ENCODE measurements around the gene INHBE.

INHBE gene

DNA sequence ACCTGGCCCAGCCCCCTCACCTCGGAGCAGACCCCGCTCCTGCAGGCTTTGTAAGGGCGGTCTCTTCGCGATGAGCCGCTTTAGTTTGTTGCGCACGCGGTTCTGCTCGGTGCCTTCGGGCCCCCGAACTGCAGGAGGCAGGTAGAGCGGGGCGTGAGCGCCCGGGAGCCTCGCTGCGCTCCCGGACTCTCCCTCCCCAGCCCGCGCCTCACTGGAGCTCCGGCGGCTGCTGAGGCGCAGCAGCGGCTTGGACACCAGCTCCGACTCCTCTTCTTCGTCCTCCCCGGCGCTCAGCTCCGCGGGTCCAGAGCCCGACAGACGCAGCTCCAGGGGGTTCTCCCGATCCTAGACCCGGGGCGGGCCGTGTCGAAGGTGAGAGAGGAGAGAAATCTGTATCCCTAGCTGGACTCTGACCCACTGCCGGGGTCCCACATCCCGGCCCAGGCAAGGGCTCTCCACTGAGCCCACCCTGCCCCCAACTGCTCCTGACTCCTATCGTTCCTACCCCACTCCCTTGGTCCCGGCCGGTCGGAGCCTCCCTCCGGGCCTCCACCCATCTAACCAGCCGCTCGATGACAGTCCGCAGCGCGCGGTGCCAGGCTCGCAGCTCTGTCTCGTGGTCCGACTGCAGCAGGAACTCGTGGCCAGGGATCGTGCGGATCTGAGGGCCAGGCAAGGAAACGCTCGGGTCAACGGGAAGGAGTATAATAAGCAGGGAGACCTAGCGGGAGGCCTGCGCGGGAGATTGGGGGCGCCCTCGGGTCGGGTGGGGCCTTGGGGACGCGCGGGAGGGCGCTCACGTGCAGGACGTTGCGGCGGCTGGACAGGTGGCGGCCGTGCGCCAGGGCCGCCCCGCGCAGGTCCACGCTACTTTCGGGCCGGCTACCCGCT, 20.4 kb downstream of the INHBE start:
- peaks cover 35% of the 10 kb centered on the region for H3K27me3 ChIP-seq (ENCODE audit: control insufficient read depth, insufficient read depth, low read length)
- no peak for DNase-seq (ENCODE audit: low read depth, low spot score)
- H3K4me3 ChIP-seq (ENCODE audit: low read length): peak overlapping the region; percentile 33; the same call in 1 of the 2 replicates
- H3K9me3 ChIP-seq (ENCODE audit: control insufficient read depth, insufficient read depth, low read length): no peaks in the 10 kb centered on the region
- H3K27ac ChIP-seq (ENCODE audit: low read length): no peak overlapping the region
- WGBS (ENCODE audit: insufficient coverage, insufficient read length): no CpG with 5 or more reads among the region's 84 CpGs
- no peaks in the 10 kb centered on the region; the same call in 1 of the 2 replicates for H3K36me3 ChIP-seq (ENCODE audit: control insufficient read depth, insufficient read depth, low read length)
- H3K4me1 ChIP-seq (ENCODE audit: control insufficient read depth, insufficient read depth, low read length): peaks cover 2% of the 10 kb centered on the region

DNA sequence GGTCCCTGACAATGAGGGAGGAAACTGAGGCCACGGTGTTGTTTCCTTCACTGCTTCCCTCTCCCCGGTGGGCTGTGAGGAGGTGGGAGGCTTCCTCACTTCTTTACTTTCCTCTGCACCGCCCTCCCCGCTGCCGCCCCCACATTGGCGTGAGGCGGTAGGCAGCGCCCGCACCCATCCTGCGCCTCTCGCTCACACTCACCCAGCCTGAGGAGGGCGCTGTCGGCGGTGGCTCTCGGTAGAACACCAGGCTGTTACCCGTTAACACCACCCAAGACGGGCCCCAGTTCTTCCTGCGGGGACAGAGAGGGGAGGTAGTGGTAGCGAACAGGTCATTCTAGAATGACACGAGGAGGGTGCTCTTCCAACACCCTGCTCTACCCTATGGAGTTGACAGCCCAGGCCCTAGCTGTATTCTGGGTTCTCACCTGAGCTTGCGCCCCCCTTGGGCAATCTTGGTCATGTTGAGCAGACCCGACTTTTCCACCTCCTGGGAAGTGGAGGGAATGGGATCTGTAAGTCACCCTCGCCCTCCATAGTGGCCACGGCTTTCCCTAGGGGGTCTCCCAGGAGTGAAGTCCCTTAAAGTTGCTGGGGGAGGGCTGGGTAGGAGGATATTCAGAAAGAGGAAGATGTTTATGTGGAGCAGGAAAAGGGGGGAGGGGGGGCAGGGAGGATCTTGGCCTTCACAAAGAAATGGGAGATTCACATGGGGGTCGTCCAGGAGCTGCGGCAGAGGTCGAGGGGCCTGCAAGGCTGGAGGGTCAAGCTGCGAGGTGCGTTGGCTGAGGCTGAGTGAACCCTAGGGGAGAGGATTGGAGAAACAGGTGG, 21.3 kb downstream of the INHBE start:
- Histone ChIP-seq H3K27me3 (ENCODE audit: control insufficient read depth, insufficient read depth, low read length) (peaks cover 35% of the 10 kb centered on the region), H3K36me3 (ENCODE audit: control insufficient read depth, insufficient read depth, low read length) (no peaks in the 10 kb centered on the region; the same call in 1 of the 2 replicates), H3K9me3 (ENCODE audit: control insufficient read depth, insufficient read depth, low read length) (no peaks in the 10 kb centered on the region), H3K4me3 (ENCODE audit: low read length) (peak overlapping the region; percentile 33; the same call in 1 of the 2 replicates), H3K27ac (ENCODE audit: low read length) (no peak overlapping the region), H3K4me1 (ENCODE audit: control insufficient read depth, insufficient read depth, low read length) (peaks cover 2% of the 10 kb centered on the region)
- DNase-seq (ENCODE audit: low read depth, low spot score): no peak
- WGBS (ENCODE audit: insufficient coverage, insufficient read length): no CpG with 5 or more reads among the region's 29 CpGs

GRCh38 chr12:57476993-57477709, 22.0 kb downstream of the INHBE start:
- Histone ChIP-seq H3K36me3 (ENCODE audit: control insufficient read depth, insufficient read depth, low read length) (no peaks in the 10 kb centered on the region; the same call in 1 of the 2 replicates), H3K27ac (ENCODE audit: low read length) (no peak overlapping the region), H3K27me3 (ENCODE audit: control insufficient read depth, insufficient read depth, low read length) (peaks cover 35% of the 10 kb centered on the region), H3K4me3 (ENCODE audit: low read length) (no peak overlapping the region), H3K4me1 (ENCODE audit: control insufficient read depth, insufficient read depth, low read length) (peaks cover 2% of the 10 kb centered on the region), H3K9me3 (ENCODE audit: control insufficient read depth, insufficient read depth, low read length) (no peaks in the 10 kb centered on the region)
- DNase-seq (ENCODE audit: low read depth, low spot score): no peak
- no CpG with 5 or more reads among the region's 15 CpGs for WGBS (ENCODE audit: insufficient coverage, insufficient read length)

DNA sequence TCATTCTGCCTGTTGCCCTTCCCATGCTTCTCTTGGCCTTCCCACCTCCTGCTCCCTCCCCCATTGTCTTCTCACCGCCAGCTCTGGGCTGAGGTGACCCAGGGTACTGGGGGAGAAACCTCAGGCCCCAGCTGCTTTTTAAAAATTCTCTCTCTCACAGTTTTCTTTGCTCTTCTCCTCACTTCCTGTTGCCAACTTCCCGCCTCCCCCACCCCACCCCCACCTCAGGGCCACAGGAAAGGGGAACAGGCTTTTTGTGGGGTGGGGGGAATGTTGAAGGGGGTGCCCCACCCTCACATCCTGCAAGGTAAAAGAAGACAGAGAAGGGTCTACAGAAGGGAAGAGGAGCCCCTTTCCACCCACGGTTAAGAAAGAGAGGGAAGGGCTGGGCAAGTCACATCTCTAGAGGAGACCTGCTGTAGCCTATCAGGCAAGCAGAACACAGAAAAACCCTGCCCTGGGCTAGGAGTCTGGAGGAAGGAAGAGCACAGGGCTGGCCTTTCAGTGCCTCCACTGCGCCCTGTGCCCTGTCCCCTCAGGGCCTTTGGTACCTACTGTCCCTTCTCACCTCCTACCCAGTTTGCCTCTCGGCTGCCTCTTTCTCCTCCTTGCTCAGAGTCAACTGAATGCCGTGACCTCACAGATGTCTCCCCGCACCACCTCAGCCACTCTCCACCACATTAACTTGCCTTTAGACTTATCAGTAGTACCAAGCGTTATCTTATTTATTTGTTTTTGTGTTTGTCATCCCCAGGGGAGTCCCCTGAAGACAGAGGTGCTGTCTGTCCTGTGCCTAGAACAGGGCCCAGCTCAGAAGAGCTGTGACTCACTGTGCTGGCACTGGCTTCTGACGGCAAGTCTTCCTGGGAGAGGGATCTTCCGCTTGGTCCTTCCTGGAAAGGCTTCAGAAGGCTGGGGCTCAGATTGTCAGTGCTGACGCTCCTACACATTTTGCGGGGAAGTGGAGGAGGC, 22.9 kb downstream of the INHBE start:
- Histone ChIP-seq H3K9me3 (ENCODE audit: control insufficient read depth, insufficient read depth, low read length) (no peaks in the 10 kb centered on the region), H3K27ac (ENCODE audit: low read length) (no peak overlapping the region), H3K4me1 (ENCODE audit: control insufficient read depth, insufficient read depth, low read length) (peaks cover 2% of the 10 kb centered on the region), H3K4me3 (ENCODE audit: low read length) (no peak overlapping the region), H3K27me3 (ENCODE audit: control insufficient read depth, insufficient read depth, low read length) (peaks cover 34% of the 10 kb centered on the region), H3K36me3 (ENCODE audit: control insufficient read depth, insufficient read depth, low read length) (no peaks in the 10 kb centered on the region; the same call in 1 of the 2 replicates)
- DNase-seq (ENCODE audit: low read depth, low spot score): no peak
- WGBS (ENCODE audit: insufficient coverage, insufficient read length): no CpG with 5 or more reads among the region's 12 CpGs

DNA sequence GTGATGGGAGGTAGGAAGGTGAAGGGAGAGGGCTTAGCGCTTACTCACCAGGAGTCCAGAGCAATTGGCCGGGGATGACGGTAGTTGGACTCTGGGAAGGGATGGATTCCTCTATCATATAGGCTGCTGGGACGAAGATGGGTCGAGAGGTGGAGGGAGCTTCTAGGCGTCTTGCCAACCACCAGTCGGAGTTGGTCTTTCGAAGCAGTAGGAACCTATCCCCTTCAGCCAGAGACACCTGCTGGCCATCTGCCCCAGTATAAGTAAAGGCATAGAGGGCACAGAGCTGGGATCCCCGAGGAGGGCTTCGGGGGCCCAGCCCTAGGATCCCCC, 23.9 kb downstream of the INHBE start:
- DNase-seq (ENCODE audit: low read depth, low spot score): no peak
- Histone ChIP-seq H3K27ac (ENCODE audit: low read length) (no peak overlapping the region), H3K9me3 (ENCODE audit: control insufficient read depth, insufficient read depth, low read length) (no peaks in the 10 kb centered on the region), H3K36me3 (ENCODE audit: control insufficient read depth, insufficient read depth, low read length) (no peaks in the 10 kb centered on the region; the same call in 1 of the 2 replicates), H3K27me3 (ENCODE audit: control insufficient read depth, insufficient read depth, low read length) (peaks cover 28% of the 10 kb centered on the region), H3K4me1 (ENCODE audit: control insufficient read depth, insufficient read depth, low read length) (peaks cover 2% of the 10 kb centered on the region), H3K4me3 (ENCODE audit: low read length) (no peak overlapping the region)
- WGBS (ENCODE audit: insufficient coverage, insufficient read length): no CpG with 5 or more reads among the region's 10 CpGs

DNA sequence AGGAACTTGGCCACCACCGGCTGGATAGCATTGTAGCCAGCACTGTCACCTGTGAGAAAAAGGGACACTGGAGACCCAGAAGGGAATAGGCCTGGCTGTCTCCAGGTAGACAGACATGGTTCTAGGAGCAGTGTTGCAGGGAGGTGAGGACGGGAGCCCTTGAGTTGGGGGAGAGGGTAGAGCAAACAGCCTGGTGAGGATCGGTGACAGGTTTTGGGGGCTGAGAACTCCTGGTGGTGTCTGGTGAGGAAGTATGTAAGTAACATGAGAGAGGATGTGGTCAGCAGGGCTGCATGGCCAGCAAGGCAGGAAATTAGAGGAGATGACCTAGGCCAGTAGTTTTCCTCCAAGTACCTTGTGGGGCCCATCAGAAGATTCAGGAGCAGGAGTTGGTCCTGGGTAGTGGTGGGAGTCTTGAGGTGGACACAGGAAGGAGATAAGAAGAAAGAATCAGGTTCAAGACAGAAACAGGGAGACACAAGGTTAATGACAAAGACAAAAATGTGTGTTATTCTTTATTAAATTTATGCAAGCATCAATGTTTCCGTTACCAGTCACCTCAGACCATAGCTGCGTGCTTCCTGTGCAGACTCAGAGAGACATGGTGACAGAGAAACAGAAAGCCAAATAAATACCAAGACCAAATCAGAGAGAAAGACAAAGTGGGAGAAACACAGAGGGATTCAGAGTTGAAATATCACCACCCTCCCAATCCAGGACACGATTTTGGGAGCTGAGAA, 24.4 kb downstream of the INHBE start, which contains the start of gene ARHGAP9:
ARHGAP9 (minus strand) TSS at position 491 of the 740 bp plus-strand sequence; CDS start at position 31, 460 bp downstream.
- no peak within 1 kb of the TSS for H3K27ac ChIP-seq (ENCODE audit: low read length)
- no CpG with 5 or more reads among the region's 6 CpGs for WGBS (ENCODE audit: insufficient coverage, insufficient read length)
- no peaks in the 10 kb centered on the region for H3K9me3 ChIP-seq (ENCODE audit: control insufficient read depth, insufficient read depth, low read length)
- H3K36me3 ChIP-seq (ENCODE audit: control insufficient read depth, insufficient read depth, low read length): no peaks in the 10 kb centered on the region; the same call in 1 of the 2 replicates
- peaks cover 23% of the 10 kb centered on the region for H3K27me3 ChIP-seq (ENCODE audit: control insufficient read depth, insufficient read depth, low read length)
- no peak within 1 kb of the TSS for H3K4me3 ChIP-seq (ENCODE audit: low read length)
- H3K4me1 ChIP-seq (ENCODE audit: control insufficient read depth, insufficient read depth, low read length): peaks cover 2% of the 10 kb centered on the region
- DNase-seq (ENCODE audit: low read depth, low spot score): no peak

- WGBS (ENCODE audit: insufficient coverage, insufficient read length): no CpG with 5 or more reads among the region's 1 CpG
- peaks cover 2% of the 10 kb centered on the region; the same call in 1 of the 2 replicates for H3K27me3 ChIP-seq (ENCODE audit: control insufficient read depth, insufficient read depth, low read length)
- H3K4me1 ChIP-seq (ENCODE audit: control insufficient read depth, insufficient read depth, low read length): peaks cover 2% of the 10 kb centered on the region; the same call in 1 of the 2 replicates
Measured at GRCh38 chr12:57481671-57482070, 26.6 kb downstream of the INHBE start.

GRCh38 chr12:57483466-57483865, 28.4 kb downstream of the INHBE start:
- Histone ChIP-seq H3K27ac (ENCODE audit: low read length) (no peak overlapping the region), H3K4me1 (ENCODE audit: control insufficient read depth, insufficient read depth, low read length) (no peaks in the 10 kb centered on the region), H3K4me3 (ENCODE audit: low read length) (no peak overlapping the region), H3K27me3 (ENCODE audit: control insufficient read depth, insufficient read depth, low read length) (no peaks in the 10 kb centered on the region), H3K9me3 (ENCODE audit: control insufficient read depth, insufficient read depth, low read length) (no peaks in the 10 kb centered on the region), H3K36me3 (ENCODE audit: control insufficient read depth, insufficient read depth, low read length) (no peaks in the 10 kb centered on the region)
- DNase-seq (ENCODE audit: low read depth, low spot score): no peak
- WGBS (ENCODE audit: insufficient coverage, insufficient read length): no CpG with 5 or more reads among the region's 5 CpGs

More at GRCh38 chr12:57481671-57482070, 26.6 kb downstream of the INHBE start:
- Histone ChIP-seq H3K27ac (ENCODE audit: low read length) (no peak overlapping the region), H3K36me3 (ENCODE audit: control insufficient read depth, insufficient read depth, low read length) (no peaks in the 10 kb centered on the region), H3K4me3 (ENCODE audit: low read length) (no peak overlapping the region), H3K9me3 (ENCODE audit: control insufficient read depth, insufficient read depth, low read length) (no peaks in the 10 kb centered on the region)
- no peak for DNase-seq (ENCODE audit: low read depth, low spot score)

DNA sequence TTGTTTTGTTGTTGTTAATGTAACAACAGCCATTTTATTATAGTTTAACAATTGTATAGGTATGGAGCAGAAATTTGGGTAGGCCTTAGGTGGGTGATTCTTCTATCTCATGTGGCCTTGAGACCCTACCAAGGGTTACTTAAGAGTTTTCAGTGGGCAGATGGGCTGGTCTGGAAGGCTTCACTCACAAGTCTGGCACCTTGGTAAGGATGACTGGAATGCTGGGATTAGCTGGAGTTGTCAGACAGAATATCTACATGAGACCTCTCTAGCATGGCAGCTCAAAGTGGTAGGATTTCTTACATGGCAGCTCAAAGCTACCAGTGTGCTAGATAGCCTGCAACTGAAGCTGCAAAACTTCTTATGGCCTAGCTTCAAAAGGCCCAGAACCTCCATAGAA, 30.6 kb downstream of the INHBE start:
- H3K4me1 ChIP-seq (ENCODE audit: control insufficient read depth, insufficient read depth, low read length): no peaks in the 10 kb centered on the region
- no peaks in the 10 kb centered on the region for H3K27me3 ChIP-seq (ENCODE audit: control insufficient read depth, insufficient read depth, low read length)
- H3K9me3 ChIP-seq (ENCODE audit: control insufficient read depth, insufficient read depth, low read length): no peaks in the 10 kb centered on the region
- no peak overlapping the region for H3K27ac ChIP-seq (ENCODE audit: low read length)
- H3K36me3 ChIP-seq (ENCODE audit: control insufficient read depth, insufficient read depth, low read length): peaks cover 14% of the 10 kb centered on the region
- no peak for DNase-seq (ENCODE audit: low read depth, low spot score)
- H3K4me3 ChIP-seq (ENCODE audit: low read length): no peak overlapping the region
